Astrocyte of the cerebellum (primary cell): ENCODE measurements around the gene PLRG1.
A peak's percentile ranks its signal among the peaks of the same experiment; 100 is the strongest.
"Not testable (repeated sequence)": the region's sequence is repeated elsewhere in the genome, so short reads cannot be mapped to it uniquely, and the experiment has no call there.

Experiments
- DNase-seq: peaks from one replicate; pipeline ENCODE4 v3.0.0-alpha.2; 2011; ENCODE audit warnings: low read depth
- H3K4me3 ChIP-seq: 2 replicates; pipeline ENCODE4 v1.5.1; 2011; ENCODE audit warnings: mild to moderate bottlenecking, low read depth, low read length, moderate library complexity
- in situ Hi-C: cut with HindIII; loops from 2 replicates; pipeline ENCODE4 v1.10.0; 2017; ENCODE audit warnings: low sequenced_read_pairs
- TF ChIP-seq, protein P1 (sequence below): IDR thresholded peaks from 2 replicates; pipeline ENCODE4 v1.5.1; 2012; ENCODE audit warnings: low read length, low read depth, moderate library complexity, mild to moderate bottlenecking; ENCODE audit errors: missing control alignments

The PLRG1 gene

DNA sequence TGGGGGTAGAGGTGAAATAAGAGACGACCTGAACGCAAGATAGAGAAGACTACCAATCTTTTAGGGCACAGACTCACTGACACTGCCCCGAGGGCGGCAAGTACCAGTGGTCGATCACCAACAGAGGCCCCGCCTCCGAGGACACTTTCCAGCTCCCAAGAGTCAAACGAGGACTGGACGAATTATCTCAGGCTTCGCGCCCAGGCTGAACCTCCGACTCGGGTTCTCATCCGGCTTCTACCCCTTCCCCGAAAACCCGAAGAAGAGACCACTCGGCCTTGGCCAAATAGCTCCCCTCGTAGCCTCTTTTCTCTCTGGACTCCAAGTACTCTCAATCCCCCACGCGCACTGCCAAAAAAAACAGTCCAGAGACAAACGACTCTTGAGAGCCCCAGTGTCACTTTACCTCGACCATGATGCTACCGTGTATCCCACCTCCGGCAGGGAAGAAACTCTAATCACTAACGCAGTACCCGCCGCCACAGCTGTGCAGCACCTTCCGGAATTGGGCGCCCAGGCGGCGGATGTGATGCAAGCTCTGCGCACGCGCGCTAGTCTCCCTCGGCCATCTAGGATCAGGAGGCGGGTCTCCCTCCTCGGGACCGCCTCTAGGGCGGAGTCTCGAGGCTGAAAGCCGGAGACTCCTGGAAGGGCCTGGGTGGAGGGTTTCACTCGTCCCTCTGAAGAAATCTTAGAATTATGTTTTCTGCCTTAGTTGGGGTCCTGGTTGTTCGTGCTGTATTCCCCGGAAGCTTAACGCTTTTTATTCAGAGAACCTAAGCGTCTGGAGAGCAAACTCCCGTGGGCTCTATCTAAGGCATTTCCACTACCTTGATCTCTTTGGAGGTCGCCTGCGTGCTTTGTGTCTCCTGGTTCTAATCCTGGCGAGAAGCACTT, at the start of gene PLRG1:
Gene PLRG1 (minus strand): TSS at position 507 of the 897 bp plus-strand sequence. CDS start 92 bp downstream, at position 415.
- DNase-seq: peak; percentile 89
- peak within 1 kb of the TSS; percentile 89 for H3K4me3 ChIP-seq
- in situ Hi-C loops: no loop called here
- TF ChIP-seq, protein P1, sequence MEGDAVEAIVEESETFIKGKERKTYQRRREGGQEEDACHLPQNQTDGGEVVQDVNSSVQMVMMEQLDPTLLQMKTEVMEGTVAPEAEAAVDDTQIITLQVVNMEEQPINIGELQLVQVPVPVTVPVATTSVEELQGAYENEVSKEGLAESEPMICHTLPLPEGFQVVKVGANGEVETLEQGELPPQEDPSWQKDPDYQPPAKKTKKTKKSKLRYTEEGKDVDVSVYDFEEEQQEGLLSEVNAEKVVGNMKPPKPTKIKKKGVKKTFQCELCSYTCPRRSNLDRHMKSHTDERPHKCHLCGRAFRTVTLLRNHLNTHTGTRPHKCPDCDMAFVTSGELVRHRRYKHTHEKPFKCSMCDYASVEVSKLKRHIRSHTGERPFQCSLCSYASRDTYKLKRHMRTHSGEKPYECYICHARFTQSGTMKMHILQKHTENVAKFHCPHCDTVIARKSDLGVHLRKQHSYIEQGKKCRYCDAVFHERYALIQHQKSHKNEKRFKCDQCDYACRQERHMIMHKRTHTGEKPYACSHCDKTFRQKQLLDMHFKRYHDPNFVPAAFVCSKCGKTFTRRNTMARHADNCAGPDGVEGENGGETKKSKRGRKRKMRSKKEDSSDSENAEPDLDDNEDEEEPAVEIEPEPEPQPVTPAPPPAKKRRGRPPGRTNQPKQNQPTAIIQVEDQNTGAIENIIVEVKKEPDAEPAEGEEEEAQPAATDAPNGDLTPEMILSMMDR: no peak

DNA sequence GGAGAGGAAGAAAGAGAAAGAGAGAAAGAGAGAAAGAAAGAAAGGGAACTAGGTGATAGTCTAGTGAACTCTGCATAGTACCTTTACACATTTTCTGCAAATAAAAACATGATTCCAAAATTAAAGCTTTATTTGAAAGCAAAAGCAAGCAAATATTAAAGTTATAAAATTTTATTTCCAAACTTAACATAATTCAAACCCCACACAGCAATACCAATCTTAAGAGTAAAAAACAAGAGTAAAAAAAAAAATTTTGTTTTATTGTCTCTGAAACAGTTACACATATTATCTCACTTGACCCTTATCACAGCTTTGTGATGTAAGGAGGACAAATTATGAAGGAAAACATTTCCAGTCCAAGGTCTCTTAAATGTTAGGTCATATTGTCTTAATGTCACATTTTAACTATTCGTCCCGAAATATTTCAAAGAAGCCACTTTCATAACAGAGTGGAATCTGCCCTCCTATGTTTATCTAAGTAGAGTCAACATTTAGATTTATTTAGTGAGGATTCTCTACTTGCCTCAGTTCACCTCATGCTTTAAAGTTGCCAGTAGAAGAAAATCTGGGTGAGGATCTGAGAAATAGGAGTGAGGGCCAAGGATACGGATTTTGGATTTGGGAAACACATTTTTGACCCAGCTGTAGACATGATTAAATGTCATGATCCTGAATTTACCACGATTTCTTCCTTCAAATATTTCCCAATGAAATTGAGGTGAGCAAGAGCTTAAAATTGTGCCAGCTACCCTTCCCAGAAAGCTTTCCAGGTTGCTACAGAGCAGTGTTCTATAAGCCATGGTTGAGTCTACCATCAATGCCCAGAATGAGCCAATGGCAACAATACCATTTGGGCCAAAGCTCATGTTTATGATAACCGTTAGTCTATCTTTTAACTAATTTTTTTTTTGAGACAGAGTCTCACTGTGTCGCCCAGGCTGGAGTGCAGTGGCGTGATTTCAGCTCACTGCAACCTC, 47.9 kb upstream of the PLRG1 start:
- no peak overlapping the region for H3K4me3 ChIP-seq

DNA sequence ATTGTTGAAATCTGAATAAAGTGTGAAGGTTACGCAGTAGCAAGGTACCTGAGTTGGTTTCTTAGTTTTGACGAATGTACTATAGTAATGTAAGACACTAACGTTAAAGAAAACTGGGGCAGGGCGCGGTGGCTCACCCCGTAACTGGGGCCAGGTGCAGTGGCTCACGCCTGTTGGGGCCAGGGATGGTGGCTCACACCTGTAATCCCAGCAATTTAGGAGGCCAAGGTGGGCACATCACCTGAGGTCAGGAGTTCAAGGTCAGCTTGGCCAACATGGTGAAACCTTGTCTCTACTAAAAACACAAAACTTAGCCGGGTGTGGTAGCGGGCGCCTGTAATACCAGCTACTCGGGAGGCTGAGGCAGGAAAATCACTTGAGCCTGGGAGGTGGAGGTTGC, 47.1 kb upstream of the PLRG1 start:
- in situ Hi-C loops, DNase-seq, H3K4me3 ChIP-seq: not testable (repeated sequence)

More for the DNA sequence above, 47.9 kb upstream of the PLRG1 start:
- in situ Hi-C loops: no loop called here
- no peak for DNase-seq
- TF ChIP-seq, protein P1: no peak

DNA sequence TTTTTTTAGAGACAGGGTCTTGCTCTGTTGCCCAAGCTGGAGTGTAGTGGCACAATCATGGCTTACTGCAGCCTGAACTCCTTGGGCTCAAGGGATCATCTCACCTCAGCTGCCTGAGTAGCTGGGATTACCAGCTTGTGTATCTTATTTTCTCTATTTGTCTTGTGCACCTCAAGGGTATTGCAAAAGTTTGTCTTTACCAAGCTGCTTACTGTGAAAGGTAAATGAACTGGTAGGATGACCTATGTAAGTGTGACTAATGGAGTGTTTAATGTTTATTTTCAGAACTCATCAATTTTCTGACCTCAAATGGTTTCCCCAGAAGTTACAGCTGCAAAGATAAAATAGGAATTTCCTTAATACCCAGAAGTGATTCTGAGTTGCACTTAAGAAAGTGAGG, 45.6 kb upstream of the PLRG1 start:
- no peak overlapping the region for H3K4me3 ChIP-seq
- in situ Hi-C loops: no loop called here
- DNase-seq: no peak
- TF ChIP-seq, protein P1: no peak

DNA sequence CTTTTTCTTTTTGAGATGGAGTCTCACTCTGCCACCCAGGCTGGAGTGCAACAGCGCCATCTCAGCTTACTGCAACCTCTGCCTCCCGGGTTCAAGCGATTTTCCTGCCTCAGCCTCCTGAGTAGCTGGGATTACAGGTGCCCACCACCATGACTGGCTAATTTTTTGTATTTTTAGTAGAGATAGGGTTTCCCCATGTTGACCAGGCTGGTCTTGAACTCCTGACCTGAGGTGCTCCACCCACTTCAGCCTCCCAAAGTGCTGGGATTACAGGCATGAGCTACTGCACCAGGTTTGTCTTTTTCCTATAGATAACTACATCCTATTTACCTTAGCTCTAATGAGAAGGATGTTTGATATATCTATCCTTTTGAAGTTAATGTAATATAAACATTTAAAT, 44.1 kb upstream of the PLRG1 start:
- H3K4me3 ChIP-seq, DNase-seq, in situ Hi-C loops: not testable (repeated sequence)

DNA sequence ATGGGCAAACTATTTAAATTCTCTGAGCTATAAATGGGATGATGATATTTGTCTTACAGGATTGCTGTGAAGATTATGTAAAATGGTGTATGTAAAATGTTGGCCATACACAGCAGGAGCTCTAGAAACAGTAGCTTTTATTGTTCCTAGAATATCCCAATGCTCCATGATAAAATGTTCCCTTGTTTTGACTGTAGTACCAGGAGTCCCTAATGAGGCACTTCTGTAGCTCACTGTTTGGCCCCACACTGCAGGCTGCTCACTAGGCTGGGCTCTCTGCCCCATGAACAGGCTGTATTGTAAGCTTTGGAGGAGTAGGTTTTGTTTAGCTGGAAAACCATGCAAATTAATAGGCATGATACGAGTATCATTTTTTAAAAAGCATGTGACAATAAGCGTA, 43.7 kb upstream of the PLRG1 start:
- TF ChIP-seq, protein P1: no peak
- no peak for DNase-seq
- in situ Hi-C loops: no loop called here
- H3K4me3 ChIP-seq: no peak overlapping the region

DNA sequence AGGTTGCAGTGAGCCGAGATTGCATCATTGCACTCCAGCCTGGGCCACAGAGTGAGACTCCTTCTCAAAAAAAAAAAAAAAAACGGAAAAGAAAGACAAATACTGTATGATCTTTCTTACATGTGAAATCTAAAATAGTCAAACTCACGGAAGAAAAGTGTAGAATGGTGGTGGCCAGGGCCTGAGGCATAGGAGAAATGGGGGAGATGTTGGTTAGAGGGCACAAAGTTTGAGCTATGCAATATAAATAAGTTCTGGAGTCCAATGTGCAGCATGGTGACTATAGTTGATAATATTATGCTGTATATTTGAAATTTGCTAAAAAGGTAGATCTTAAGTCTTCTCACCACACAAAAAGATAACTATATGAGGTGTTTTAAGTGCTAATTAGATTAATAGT, 41.7 kb upstream of the PLRG1 start:
- in situ Hi-C loops: no loop called here
- H3K4me3 ChIP-seq: no peak overlapping the region
- TF ChIP-seq, protein P1: no peak
- DNase-seq: no peak
